GM18508 (cell line): Measurements from ENCODE around the gene SPTLC3.

Experiments used
- ATAC-seq: cut with Tn5 transposase; IDR thresholded peaks from one replicate; pipeline ENCODE4 v1.9.1; 2021; ENCODE audit warnings: moderate number of reproducible peaks; ENCODE audit not compliant: insufficient read depth, unreplicated experiment

SPTLC3 gene

GRCh38 chr20:13173201-13173600 is 164.4 kb downstream of the SPTLC3 start:
- no peak for ATAC-seq

DNA sequence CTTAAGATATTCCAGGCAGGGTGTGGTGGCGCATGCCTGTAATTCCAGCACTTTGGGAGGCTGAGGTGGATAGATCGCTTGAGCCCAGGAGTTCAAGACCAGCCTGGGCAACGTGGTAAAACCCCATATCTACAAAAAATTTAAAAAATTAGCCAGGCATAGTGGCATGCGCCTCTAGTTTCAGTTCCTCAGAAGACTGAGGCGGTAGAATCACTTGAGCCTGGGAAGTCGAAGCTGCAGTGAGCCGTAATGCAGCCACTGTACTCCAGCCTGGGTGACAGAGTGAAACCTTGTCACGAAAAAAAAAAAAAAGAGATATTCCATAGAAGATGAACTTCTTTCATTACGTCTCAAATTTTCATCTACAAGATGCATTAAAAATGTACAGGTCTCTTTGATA is 165.6 kb downstream of the SPTLC3 start:
- ATAC-seq: peak; percentile 94

- no peak for ATAC-seq
Measured at GRCh38 chr20:13180986-13181889, 172.5 kb downstream of the SPTLC3 start.

- ATAC-seq: peak; percentile 74
Measured at GRCh38 chr20:13183005-13183404, 174.2 kb downstream of the SPTLC3 start.

DNA sequence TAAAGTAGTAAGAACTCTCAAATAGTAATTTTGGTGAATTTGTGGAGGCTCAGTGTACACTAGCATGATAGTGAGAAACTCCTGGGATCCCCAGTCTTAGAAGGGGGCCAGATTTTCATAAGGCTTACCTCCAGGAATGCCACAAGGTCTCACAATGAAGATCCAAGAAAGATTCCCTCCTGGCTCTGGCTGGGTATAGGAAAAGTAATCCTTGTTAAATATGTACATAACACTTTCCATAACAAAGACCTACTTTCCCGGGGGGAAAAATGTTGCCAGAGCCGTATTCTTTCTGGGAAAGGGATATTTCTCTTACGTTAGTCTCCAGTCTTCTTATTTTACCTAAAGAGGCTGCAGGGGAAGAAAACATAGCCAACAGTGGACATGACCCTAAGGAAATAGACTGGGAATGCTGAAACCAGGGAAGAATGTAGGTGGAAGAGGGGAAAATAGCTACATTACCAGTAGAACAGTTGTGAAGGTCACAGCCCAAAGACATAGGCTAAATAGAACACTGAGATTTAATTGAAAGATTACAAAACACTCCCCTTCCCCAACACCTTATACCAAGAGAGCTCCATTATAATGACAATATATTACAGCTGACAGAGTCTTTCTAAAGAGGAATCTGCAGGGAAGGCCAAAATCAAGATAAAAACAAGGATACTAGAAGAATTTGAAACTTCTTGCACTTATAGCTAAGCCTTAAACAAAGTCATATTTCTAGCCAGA is 177.4 kb downstream of the SPTLC3 start:
- ATAC-seq: no peak

- ATAC-seq: no peak
Measured at GRCh38 chr20:13187899-13188298, 179.1 kb downstream of the SPTLC3 start.

GRCh38 chr20:13199279-13199678 is 190.5 kb downstream of the SPTLC3 start:
- no peak for ATAC-seq

DNA sequence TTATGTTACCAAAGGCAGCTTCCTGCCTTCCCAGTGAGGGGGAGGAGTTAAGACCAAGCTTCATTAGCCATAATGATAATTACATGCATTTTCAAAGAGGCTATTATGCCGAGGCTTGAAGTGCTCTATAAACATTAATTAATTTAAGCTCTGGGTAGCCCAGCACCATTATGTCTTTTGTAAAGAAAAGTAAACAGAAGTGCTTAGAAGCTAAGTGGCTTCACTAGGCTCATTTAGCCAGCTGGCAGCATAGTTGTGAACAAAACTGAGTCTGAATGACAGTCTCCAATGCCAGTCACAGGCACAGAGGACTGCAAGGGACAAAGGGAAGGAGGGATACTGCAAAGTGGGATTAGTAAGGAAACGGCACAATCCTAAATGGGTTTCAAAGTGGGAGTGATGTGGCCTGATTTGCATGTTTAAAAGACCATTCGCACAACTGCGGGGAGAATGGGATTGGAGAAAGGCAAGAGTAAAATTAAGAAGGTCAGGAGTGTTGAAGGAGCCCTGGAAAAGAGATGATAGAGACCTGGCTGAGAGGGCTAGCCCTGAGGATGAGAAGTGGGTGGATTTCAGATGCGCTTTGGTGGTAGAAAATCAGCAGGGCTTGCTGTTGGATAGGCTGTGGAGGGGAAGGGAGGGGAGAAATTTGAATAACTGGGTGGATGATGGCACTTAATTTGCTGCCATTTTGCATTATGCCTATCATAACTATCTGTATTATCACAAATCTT is 192.2 kb downstream of the SPTLC3 start:
- ATAC-seq: no peak

DNA sequence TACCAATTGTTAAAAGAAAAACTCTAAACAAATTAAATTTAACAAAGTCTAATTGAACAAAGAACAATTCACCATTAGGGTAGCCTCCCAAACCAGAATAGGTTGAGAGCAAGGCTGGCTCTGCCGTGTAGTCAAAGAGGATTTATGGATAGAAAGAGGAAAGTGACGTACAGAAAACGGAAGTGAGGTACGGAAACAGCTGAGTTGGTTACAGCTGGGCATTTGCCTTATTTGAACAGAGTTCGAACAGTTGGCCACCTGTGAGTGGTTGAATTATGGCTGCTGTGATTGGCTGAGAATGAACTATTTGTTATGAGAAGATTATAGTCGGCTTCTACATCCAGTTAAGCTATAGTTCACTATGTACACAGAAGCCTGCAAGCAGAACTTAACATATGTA is 193.8 kb downstream of the SPTLC3 start:
- ATAC-seq: no peak

DNA sequence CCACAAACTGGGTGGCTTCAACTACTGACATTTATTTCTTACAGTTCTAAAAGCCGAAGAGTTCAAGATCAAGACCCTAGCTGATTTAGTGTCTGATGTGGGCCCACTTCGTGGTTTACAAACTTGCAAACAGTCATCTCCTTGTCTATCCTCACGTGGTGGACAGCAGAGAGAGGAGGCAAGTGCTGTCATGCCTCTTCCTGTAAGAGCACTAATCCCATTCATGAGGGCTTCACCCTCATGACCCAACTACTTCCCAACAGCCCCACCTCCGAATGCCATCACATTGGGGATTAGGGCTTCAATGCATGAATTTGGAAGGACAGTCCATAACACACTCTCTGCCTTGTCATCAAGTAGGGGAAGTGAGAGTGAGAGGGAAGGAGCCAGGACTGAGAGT is 196.7 kb downstream of the SPTLC3 start:
- no peak for ATAC-seq

DNA sequence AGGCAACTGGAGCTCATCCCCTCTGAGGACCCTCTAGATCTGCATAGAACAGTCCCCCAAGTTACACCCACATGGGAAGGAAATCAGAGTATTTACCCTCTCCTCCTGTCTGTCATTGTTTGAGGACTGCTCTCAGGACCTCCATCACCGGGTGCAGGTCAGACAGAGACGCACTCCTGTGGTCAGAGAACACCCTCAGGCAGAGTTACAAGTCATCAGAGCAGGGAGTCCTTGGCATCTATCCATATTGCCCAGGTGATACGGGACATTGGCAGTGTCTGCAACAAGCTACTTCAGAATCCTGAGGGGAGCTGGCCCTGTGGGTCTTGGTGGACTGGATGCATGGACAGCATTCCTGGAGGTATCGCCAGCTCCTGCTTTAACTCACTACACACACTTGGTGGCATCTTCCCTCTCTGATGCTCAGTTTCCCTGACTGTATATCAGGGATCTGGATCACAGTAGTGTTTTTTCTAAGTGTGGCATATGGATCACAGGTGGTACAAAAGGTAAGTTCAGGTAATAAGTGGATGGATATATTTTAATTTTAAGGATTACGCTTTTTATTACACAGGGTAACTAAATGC is 197.2 kb downstream of the SPTLC3 start:
- no peak for ATAC-seq

GRCh38 chr20:13207016-13207415 is 198.2 kb downstream of the SPTLC3 start:
- ATAC-seq: no peak

- no peak for ATAC-seq
Measured at GRCh38 chr20:13211956-13212618, 203.3 kb downstream of the SPTLC3 start.

DNA sequence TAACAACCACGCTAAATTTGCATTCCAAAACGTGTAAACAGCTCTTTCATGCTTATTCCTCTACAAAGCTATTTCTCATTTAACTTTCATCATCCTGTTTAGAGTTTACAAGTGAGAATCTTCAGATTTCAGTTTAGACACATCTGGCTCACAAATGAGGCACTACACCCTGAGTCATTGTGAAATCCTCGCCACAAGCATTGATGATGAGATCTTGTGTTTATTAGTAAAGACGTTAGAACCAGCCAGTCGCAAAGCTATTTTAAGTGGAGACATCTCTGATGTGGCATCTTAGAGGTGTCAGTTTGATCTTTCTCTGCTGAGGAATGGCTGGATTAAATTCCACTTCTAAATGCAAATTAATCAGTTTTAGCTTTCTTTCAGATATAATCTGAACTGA is 204.0 kb downstream of the SPTLC3 start:
- no peak for ATAC-seq

GRCh38 chr20:13213335-13213734 is 204.6 kb downstream of the SPTLC3 start:
- ATAC-seq: no peak

DNA sequence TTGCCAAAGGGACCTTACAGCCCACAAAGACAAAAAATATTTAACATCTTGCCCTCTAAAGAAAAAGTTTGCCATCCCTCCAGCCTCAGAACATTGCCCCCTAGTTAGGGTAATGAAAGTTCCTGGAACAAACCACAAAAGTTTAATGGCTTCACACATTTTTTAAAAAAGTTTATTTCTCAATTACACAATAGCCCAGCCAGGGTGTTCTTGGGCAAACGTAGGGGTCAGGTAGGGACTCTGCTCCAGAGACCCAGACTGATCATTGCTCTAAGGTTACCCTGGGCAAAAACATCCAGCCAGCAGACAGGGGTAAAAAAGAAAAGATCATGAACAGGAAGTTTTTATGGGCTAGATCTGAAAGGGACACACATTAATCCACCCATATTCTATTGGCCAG is 207.8 kb downstream of the SPTLC3 start:
- ATAC-seq: no peak
